ENCODE measurements around the gene GNPTG. TPM values are rescaled to one million over a fixed set of nuclear protein-coding genes. Genes with fewer than 3 reads are reported as not detected.

The GNPTG gene
- total and polyA plus RNA-seq, 8 donors, result 30.0 to 87.9 (median 41.5) TPM

DNA sequence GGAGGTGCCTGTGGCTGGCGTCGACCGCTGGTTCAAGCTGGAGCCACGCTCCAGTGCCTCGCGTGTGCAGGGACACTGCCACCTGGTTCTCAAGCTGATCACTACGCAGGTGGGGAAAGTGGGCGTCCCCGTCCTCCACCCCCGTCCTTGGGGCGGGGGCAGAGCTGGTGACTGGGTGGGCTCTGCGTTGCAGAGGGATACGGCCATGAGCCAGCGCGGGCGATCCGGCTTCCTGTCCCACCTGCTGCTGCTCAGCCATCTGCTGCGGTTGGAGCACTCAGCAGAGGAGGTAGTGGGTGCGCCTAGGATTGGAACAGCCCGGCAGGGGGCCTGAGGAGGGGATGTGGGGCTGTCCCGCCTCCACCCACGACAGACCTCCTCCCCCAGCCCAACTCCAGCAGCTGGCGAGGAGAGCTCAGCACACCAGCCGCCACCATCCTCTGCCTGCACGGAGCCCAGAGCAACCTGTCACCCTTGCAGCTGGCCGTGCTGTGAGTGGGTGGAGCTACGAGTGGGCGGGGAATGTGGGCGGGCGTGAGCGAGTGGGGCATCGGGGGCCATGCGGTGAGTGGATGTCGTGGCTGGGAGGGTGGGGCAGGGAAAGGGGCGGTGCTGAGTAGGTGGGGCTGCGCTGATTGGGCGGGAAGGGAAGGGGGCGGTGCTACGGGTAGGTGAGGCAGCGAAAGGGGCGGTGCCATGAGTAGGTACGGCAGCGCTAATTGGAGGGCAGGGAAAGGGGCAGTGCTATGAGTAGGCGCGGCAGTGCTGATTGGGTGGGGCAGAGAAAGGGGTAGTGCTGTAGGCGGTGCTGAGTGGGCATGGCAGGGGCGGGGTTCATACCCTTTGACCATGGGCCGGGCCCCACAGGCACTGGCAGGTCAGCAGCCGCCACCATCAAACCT is 9.0 kb upstream of the GNPTG start:
- peaks cover 10 to 32% (median 21%) of the 10 kb centered on the region in 4 donors for H3K4me1 ChIP-seq
- peaks cover 0 to 6% (median 5%) of the 10 kb centered on the region in 4 donors for H3K36me3 ChIP-seq
- 3 to 9% (median 4%) methylated on average over 30 to 49 of the region's 49 CpGs for WGBS, 5 donors
- peak overlapping the region; percentile 19 to 44 (median 33) for H3K4me3 ChIP-seq
- H3K27ac ChIP-seq, result peak overlapping the region in 1 of 5 donors; percentile 53
- TF ChIP-seq POLR2A (IDR thresholded peaks at IDR 0.05), result no peak
- TF ChIP-seq POLR2AphosphoS5 (IDR thresholded peaks at IDR 0.05), result peak in 1 of 3 donors; percentile 44
- intact Hi-C loops (cut with DNase I; ENCODE audit: low total_unique reads), result no loop called here
- DNase-seq, result peak; percentile 98
- H3K27me3 ChIP-seq, result peaks cover 0 to 26% (median 0%) of the 10 kb centered on the region in 3 donors
- H3K9me3 ChIP-seq, result no peaks in the 10 kb centered on the region

DNA sequence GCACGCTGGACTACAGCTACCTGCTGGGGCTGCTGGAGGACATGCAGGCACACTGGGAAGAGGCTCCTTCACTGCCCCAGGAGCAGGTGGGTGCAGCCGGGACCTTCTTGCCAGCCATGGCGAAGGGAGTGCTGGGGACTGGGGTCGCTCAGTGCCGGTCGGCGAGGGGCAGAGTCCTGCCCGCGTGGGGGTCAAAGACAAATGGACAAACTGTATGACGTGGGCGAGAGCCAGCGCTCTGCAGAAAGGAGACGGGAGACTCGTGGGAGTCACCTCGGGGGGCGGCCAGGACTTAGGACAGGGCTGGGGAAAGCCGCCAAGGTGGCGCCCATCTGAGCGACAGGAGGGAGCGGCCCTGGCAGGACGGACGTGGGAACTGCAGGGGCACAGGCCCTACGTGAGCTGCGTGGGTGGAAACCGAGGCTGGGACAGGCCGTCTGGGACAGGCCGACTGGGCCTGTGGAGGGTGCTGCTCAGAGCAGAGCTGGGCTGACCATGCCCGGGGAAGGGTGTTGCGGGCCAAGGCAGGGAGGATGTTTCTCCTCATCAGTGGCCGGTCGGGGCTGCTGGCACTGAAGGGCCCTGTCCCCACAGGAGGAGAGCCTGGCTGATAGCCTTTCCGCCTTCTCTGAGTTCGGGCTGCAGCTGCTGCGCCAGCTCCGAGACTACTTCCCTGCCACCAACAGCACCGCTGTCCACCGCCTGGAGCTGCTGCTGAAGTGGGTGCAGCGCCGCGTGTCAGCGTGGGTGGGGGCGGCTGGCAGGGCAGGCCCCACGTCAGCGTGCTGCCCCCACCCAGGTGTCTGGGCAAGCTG is 8.1 kb upstream of the GNPTG start:
- H3K27me3 ChIP-seq, result peaks cover 0 to 17% (median 0%) of the 10 kb centered on the region in 3 donors
- peak in 1 of 2 donors; percentile 32 for DNase-seq
- 38 to 55% (median 45%) methylated on average over 31 to 44 of the region's 44 CpGs for WGBS, 5 donors
- H3K4me1 ChIP-seq, result peaks cover 5 to 24% (median 21%) of the 10 kb centered on the region in 4 donors
- TF ChIP-seq POLR2A (IDR thresholded peaks at IDR 0.05) (no peak), POLR2AphosphoS5 (IDR thresholded peaks at IDR 0.05) (no peak), EP300 (IDR thresholded peaks at IDR 0.05) (no peak)
- TF ChIP-seq, protein P1, sequence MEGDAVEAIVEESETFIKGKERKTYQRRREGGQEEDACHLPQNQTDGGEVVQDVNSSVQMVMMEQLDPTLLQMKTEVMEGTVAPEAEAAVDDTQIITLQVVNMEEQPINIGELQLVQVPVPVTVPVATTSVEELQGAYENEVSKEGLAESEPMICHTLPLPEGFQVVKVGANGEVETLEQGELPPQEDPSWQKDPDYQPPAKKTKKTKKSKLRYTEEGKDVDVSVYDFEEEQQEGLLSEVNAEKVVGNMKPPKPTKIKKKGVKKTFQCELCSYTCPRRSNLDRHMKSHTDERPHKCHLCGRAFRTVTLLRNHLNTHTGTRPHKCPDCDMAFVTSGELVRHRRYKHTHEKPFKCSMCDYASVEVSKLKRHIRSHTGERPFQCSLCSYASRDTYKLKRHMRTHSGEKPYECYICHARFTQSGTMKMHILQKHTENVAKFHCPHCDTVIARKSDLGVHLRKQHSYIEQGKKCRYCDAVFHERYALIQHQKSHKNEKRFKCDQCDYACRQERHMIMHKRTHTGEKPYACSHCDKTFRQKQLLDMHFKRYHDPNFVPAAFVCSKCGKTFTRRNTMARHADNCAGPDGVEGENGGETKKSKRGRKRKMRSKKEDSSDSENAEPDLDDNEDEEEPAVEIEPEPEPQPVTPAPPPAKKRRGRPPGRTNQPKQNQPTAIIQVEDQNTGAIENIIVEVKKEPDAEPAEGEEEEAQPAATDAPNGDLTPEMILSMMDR (IDR thresholded peaks at IDR 0.05), result no peak
- peaks cover 6 to 15% (median 13%) of the 10 kb centered on the region in 4 donors for H3K36me3 ChIP-seq
- intact Hi-C loops (cut with DNase I; ENCODE audit: low total_unique reads), result no loop called here
- peak overlapping the region in 3 of 4 donors; percentile 19 to 44 (median 41) for H3K4me3 ChIP-seq
- no peaks in the 10 kb centered on the region for H3K9me3 ChIP-seq
- H3K27ac ChIP-seq, result peak overlapping the region in 1 of 5 donors; percentile 53

DNA sequence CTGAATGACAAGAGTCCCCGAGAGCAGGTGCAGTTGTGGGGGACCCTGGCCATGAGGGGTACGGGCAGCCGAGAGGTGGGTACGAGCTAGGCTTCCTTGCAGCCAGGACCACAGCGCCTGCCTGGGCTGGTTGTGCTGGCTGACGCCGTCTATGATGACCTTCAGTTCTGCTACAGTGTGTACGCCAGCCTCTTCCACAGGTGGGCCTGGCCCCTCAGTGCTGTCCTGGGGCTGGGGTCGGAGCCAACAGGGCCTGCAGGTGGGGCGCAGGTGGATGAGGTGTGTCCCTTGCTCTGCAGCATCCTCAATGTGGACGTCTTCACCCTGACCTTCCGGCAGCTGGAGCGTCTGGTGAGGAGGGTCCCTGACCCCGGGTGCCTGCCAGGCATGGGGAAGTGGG is 7.2 kb upstream of the GNPTG start:
- intact Hi-C loops (cut with DNase I; ENCODE audit: low total_unique reads), result no loop called here
- peaks cover 15 to 23% (median 22%) of the 10 kb centered on the region in 4 donors for H3K36me3 ChIP-seq

DNA sequence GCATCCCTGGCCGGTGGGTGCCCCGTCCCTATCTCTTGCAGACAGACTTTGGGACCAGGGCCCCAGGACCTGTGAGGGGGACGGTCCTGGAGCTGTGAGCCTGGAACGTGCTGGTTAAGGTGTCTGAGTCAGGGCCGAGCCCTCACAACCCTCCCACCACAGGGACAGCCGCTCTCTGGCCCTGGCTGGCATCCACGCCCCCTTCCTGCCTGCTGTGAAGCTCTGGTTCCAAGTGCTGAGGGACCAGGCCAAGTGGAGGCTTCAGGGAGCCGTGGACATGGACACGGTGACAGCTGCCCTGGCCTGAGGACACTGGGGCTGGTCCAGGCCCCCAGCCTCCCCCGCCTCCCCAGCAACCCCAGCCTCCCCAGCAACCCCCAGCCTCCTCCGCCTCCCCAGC is 6.6 kb upstream of the GNPTG start:
- Histone ChIP-seq H3K4me3 (no peak overlapping the region), H3K27ac (no peak overlapping the region), H3K4me1 (peaks cover 5 to 29% (median 25%) of the 10 kb centered on the region in 4 donors), H3K9me3 (no peaks in the 10 kb centered on the region), H3K27me3 (peaks cover 0 to 15% (median 0%) of the 10 kb centered on the region in 3 donors), H3K36me3 (peaks cover 20 to 29% (median 28%) of the 10 kb centered on the region in 4 donors)
- WGBS, 5 donors, result 74 to 80% (median 77%) methylated on average over 5 to 11 of the region's 11 CpGs
- intact Hi-C loops (cut with DNase I; ENCODE audit: low total_unique reads), result no loop called here
- TF ChIP-seq, protein P1 (IDR thresholded peaks at IDR 0.05), result no peak
- TF ChIP-seq EP300 (IDR thresholded peaks at IDR 0.05), result no peak
- no peak for TF ChIP-seq POLR2AphosphoS5 (IDR thresholded peaks at IDR 0.05)
- no peak for TF ChIP-seq POLR2A (IDR thresholded peaks at IDR 0.05)
- DNase-seq, result no peak

More for the DNA sequence above, 7.2 kb upstream of the GNPTG start:
- Histone ChIP-seq H3K27ac (no peak overlapping the region), H3K4me1 (peaks cover 5 to 24% (median 21%) of the 10 kb centered on the region in 4 donors), H3K9me3 (no peaks in the 10 kb centered on the region), H3K27me3 (peaks cover 0 to 15% (median 0%) of the 10 kb centered on the region in 3 donors), H3K4me3 (no peak overlapping the region)
- no peak for DNase-seq
- TF ChIP-seq EP300 (IDR thresholded peaks at IDR 0.05), result no peak
- TF ChIP-seq, protein P1 (IDR thresholded peaks at IDR 0.05), result no peak
- no peak for TF ChIP-seq POLR2AphosphoS5 (IDR thresholded peaks at IDR 0.05)
- TF ChIP-seq POLR2A (IDR thresholded peaks at IDR 0.05), result no peak
- 82 to 92% (median 90%) methylated on average over 3 to 14 of the region's 14 CpGs for WGBS, 5 donors
